Ascending aorta (tissue), 2 donors: Measurements from ENCODE around the gene YIF1B. TPM values are rescaled to one million over a fixed set of nuclear protein-coding genes. Genes with fewer than 3 reads are reported as not detected.

Experiments
- DNase-seq, 2 donors: peaks; one replicate each; pipeline ENCODE4 v3.0.0-alpha.2; 2019; ENCODE audit warnings: low spot score in 2 of 2
- H3K27ac ChIP-seq, 2 donors: fragments of 200-600 bp; sonication (generic); one replicate each; pipeline ENCODE4 v1.5.1; 2016 to 2017; ENCODE audit warnings: mild to moderate bottlenecking in 1 of 2
- H3K27me3 ChIP-seq: fragments of 200-600 bp; sonication (generic); one replicate; pipeline ENCODE4 v1.5.1; 2017
- H3K36me3 ChIP-seq, 2 donors: fragments of 200-600 bp; sonication (generic); one replicate each; pipeline ENCODE4 v1.5.1; 2016
- H3K4me1 ChIP-seq, 2 donors: fragments of 200-600 bp; sonication (generic); one replicate each; pipeline ENCODE4 v1.5.1; 2016 to 2017; ENCODE audit warnings: mild to moderate bottlenecking in 1 of 2
- H3K4me3 ChIP-seq, 2 donors: fragments of 200-600 bp; sonication (generic); one replicate each; pipeline ENCODE4 v1.5.1; 2016 to 2017; ENCODE audit warnings: mild to moderate bottlenecking in 1 of 2
- H3K9me3 ChIP-seq, 2 donors: fragments of 200-600 bp; sonication (generic); one replicate each; pipeline ENCODE4 v1.5.1; 2016
- intact Hi-C: fragments of 100-400 bp; cut with DNase I; formaldehyde crosslinking; loops from one replicate; pipeline ENCODE4 v1.15.1; 2023
- total RNA-seq: library from RNA; depleted of rRNA; stranded (reverse); fragments of >200 nt; gene quantifications from one replicate; pipeline ENCODE4 v1.1.0, GENCODE V29; 2016
- TF ChIP-seq, protein P1 (sequence below), 3 experiments: fragments of 200-600 bp in 2 of 3; fragments of 450-650 bp in 1 of 3; sonication (generic) in 2 of 3; IDR thresholded peaks; one replicate each; pipeline ENCODE4 v1.5.1; 2016 to 2019; ENCODE audit warnings: antibody characterized with exemption in 3 of 3, mild to moderate bottlenecking in 1 of 3, moderate library complexity in 1 of 3

YIF1B gene
- total RNA-seq, 1 donor from 2014 or later, result 24.7 TPM

- no peak overlapping the region for H3K4me3 ChIP-seq
- H3K27me3 ChIP-seq, result no peaks in the 10 kb centered on the region
- no peak overlapping the region for H3K27ac ChIP-seq
- DNase-seq, result no peak
- TF ChIP-seq, protein P1, sequence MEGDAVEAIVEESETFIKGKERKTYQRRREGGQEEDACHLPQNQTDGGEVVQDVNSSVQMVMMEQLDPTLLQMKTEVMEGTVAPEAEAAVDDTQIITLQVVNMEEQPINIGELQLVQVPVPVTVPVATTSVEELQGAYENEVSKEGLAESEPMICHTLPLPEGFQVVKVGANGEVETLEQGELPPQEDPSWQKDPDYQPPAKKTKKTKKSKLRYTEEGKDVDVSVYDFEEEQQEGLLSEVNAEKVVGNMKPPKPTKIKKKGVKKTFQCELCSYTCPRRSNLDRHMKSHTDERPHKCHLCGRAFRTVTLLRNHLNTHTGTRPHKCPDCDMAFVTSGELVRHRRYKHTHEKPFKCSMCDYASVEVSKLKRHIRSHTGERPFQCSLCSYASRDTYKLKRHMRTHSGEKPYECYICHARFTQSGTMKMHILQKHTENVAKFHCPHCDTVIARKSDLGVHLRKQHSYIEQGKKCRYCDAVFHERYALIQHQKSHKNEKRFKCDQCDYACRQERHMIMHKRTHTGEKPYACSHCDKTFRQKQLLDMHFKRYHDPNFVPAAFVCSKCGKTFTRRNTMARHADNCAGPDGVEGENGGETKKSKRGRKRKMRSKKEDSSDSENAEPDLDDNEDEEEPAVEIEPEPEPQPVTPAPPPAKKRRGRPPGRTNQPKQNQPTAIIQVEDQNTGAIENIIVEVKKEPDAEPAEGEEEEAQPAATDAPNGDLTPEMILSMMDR (IDR thresholded peaks at IDR 0.05), result no peak
- peaks cover 62 to 83% of the 10 kb centered on the region in 2 donors for H3K36me3 ChIP-seq
- no peaks in the 10 kb centered on the region for H3K9me3 ChIP-seq
- intact Hi-C loops, result no loop called here
- H3K4me1 ChIP-seq, result no peaks in the 10 kb centered on the region
These were observed 25.1 kb downstream of the YIF1B start for GRCh38 chr19:38290631-38291147.

DNA sequence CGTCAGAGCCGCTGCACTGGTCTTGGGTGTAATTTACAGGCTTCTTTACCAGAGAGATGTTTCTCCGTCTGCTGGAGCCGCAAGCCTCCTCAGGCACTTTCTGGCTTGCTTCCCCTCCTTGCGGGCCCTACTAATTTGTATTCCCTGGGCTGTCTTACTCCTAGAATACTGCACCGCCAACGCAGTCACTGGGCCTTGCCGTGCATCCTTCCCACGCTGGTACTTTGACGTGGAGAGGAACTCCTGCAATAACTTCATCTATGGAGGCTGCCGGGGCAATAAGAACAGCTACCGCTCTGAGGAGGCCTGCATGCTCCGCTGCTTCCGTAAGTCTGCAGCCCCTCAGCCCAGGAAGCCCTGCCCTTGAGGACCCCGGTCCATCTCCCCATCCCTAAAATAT is 25.8 kb downstream of the YIF1B start:
- Histone ChIP-seq H3K36me3 (peaks cover 66 to 90% of the 10 kb centered on the region in 2 donors), H3K27ac (no peak overlapping the region), H3K4me1 (no peaks in the 10 kb centered on the region), H3K4me3 (no peak overlapping the region), H3K9me3 (no peaks in the 10 kb centered on the region), H3K27me3 (no peaks in the 10 kb centered on the region)
- TF ChIP-seq, protein P1 (IDR thresholded peaks at IDR 0.05), result no peak
- DNase-seq, result no peak
- intact Hi-C loops, result no loop called here

DNA sequence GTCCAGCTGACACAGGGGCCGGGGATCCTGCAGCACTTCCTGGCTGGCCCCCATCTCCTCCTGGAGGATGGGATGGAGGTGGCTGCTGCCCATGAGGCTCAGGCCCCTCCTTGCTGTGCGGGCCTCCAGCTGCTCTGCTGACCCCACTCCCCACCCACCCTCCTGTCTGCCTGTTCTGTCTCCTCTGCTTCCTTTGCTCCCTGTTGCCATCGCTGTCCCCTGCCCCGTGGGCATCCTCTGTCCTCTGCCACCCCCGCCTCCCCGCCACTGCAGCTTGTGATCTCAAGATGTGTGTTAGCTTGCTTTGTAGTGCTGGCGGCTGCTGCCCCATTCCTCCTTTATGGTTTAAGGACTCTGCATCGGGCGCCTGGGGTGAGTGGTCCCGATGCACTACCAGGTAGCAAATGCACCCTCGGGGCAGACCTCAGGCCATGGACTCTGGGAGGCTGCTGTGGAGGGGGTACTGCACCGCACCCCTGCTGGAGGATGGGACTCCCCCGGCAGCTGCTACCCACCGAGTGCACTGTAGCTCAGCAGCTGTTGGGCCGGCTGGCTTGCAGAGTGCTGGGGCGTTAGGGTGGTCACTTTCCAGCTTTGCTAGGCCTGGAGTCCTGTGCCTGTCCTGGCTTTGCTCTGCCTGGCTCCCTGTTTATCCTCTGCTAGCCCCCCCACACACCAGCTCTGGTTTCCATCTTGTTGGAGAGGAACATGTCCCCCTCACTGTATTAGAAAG is 27.5 kb downstream of the YIF1B start:
- Histone ChIP-seq H3K4me1 (no peaks in the 10 kb centered on the region), H3K27me3 (no peaks in the 10 kb centered on the region), H3K4me3 (no peak overlapping the region), H3K27ac (no peak overlapping the region), H3K9me3 (no peaks in the 10 kb centered on the region), H3K36me3 (peaks cover 66 to 91% of the 10 kb centered on the region in 2 donors)
- TF ChIP-seq, protein P1 (IDR thresholded peaks at IDR 0.05), result no peak
- no peak for DNase-seq
- intact Hi-C loops, result no loop called here

- no peak overlapping the region for H3K27ac ChIP-seq
- TF ChIP-seq, protein P1 (IDR thresholded peaks at IDR 0.05), result no peak
These were observed 28.1 kb downstream of the YIF1B start for GRCh38 chr19:38287604-38288003.

DNA sequence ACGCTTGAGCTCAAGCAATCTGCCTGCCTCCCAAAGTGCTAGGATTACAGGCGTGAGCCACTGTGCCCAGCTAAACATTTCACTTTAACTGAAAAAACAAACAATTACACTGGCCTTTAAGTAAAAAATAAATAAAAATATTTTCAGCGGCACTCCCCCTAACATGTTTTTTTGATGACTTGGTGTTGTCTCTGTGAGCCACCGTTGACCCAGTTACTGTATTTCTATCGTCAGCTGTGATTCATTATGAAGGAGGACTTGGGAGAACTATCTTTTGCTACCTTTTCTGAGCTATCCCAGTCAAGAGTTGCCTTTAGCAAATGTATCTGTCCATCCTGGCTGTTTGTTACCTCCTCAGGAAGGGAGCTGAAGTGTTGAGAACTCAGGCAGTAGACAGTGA is 30.2 kb downstream of the YIF1B start:
- Histone ChIP-seq H3K36me3 (peaks cover 44 to 65% of the 10 kb centered on the region in 2 donors), H3K27me3 (no peaks in the 10 kb centered on the region), H3K4me1 (peaks cover 0 to 11% of the 10 kb centered on the region in 2 donors), H3K9me3 (no peaks in the 10 kb centered on the region), H3K4me3 (no peak overlapping the region), H3K27ac (peak overlapping the region in 1 of 2 donors; percentile 28)
- intact Hi-C loops, result no loop called here
- TF ChIP-seq, protein P1 (IDR thresholded peaks at IDR 0.05), result no peak
- DNase-seq, result no peak

More at GRCh38 chr19:38287604-38288003, 28.1 kb downstream of the YIF1B start:
- Histone ChIP-seq H3K4me3 (no peak overlapping the region), H3K4me1 (peaks cover 0 to 3% of the 10 kb centered on the region in 2 donors), H3K27me3 (no peaks in the 10 kb centered on the region), H3K9me3 (no peaks in the 10 kb centered on the region), H3K36me3 (peaks cover 62 to 85% of the 10 kb centered on the region in 2 donors)
- intact Hi-C loops, result no loop called here
- no peak for DNase-seq
